Lower leg skin (tissue), 4 donors: ENCODE measurements around the gene NLE1. TPM values are rescaled to one million over a fixed set of nuclear protein-coding genes. Genes with fewer than 3 reads are reported as not detected.

Experiments
- DNase-seq, 2 donors: peaks; one replicate each; pipeline ENCODE4 v3.0.0-alpha.2; 2019; ENCODE audit warnings: low spot score in 2 of 2
- H3K4me3 ChIP-seq: fragments of 200-600 bp; sonication (generic); 2 replicates; pipeline ENCODE4 v1.5.1; 2017; ENCODE audit warnings: mild to moderate bottlenecking, low read depth; ENCODE audit not compliant: poor library complexity, severe bottlenecking
- POLR2A ChIP-seq, 2 donors: fragments of 450-650 bp; IDR thresholded peaks; one replicate each; pipeline ENCODE4 v1.6.1; 2016 to 2017; ENCODE audit warnings: antibody characterized with exemption in 2 of 2, mild to moderate bottlenecking in 1 of 2, moderate library complexity in 1 of 2
- WGBS, 2 donors: methylation state at CpG; one replicate each; pipeline ENCODE4 v1.1.5; 2018; 5-methylcytosine and 5-hydroxymethylcytosine counted together
- intact Hi-C: fragments of 100-400 bp; cut with DNase I; formaldehyde crosslinking; loops from one replicate; pipeline ENCODE4 v1.15.0; 2023; ENCODE audit warnings: low total_unique reads
- total RNA-seq, 4 donors: library from RNA; depleted of rRNA; stranded (reverse); fragments of >200 nt; gene quantifications; one replicate each; pipeline ENCODE4 v1.1.0, GENCODE V29; 2016
- TF ChIP-seq, protein P1 (sequence below), 3 donors: fragments of 450-650 bp; IDR thresholded peaks; one replicate each; pipeline ENCODE4 v1.5.1; 2016; ENCODE audit warnings: antibody characterized with exemption in 3 of 3, mild to moderate bottlenecking in 3 of 3, moderate library complexity in 2 of 3

NLE1 gene
- total RNA-seq, 4 donors from 2014 or later, result 12.7 to 23.0 (median 13.2) TPM

DNA sequence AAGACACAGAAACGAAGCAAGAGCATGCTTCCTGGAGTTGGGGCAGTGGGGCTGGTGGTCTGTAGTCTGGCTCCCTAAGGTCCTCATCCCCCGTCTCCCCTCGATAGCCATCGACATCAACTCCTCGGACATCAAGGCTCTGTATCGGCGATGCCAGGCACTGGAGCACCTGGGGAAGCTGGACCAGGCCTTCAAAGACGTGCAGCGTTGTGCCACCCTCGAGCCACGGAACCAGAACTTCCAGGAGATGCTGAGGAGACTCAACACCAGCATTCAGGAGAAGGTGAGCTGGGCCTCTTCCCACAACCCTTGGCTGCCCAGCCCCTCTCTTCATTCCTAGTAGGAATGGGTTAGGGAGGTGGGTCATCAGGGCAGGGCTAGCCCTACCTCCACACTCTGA is 7.8 kb upstream of the NLE1 start:
- intact Hi-C loops, result no loop called here
- DNase-seq, result no peak
- H3K4me3 ChIP-seq, result no peak overlapping the region
- TF ChIP-seq, protein P1, sequence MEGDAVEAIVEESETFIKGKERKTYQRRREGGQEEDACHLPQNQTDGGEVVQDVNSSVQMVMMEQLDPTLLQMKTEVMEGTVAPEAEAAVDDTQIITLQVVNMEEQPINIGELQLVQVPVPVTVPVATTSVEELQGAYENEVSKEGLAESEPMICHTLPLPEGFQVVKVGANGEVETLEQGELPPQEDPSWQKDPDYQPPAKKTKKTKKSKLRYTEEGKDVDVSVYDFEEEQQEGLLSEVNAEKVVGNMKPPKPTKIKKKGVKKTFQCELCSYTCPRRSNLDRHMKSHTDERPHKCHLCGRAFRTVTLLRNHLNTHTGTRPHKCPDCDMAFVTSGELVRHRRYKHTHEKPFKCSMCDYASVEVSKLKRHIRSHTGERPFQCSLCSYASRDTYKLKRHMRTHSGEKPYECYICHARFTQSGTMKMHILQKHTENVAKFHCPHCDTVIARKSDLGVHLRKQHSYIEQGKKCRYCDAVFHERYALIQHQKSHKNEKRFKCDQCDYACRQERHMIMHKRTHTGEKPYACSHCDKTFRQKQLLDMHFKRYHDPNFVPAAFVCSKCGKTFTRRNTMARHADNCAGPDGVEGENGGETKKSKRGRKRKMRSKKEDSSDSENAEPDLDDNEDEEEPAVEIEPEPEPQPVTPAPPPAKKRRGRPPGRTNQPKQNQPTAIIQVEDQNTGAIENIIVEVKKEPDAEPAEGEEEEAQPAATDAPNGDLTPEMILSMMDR (IDR thresholded peaks at IDR 0.05), result no peak
- no peak for TF ChIP-seq POLR2A (IDR thresholded peaks at IDR 0.05)
- WGBS, 2 donors, result 95 to 96% methylated on average over 11 of the region's 11 CpGs

DNA sequence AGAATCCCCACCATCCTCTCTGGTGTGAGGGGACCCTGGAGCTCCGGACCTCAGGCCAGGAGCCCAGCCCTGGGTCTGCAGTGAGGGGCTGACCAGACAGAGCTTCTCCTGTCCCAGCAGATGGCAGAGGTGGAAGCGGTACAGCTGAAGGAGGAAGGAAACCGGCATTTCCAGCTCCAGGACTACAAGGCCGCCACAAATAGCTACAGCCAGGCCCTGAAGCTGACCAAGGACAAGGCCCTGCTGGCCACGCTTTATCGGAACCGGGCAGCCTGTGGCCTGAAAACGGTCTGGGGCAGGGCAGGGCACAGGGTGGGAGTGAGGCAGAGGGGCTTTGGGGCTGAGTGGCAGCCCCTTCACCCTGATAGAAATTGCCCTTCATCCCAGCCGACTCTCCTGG is 6.0 kb upstream of the NLE1 start:
- TF ChIP-seq, protein P1 (IDR thresholded peaks at IDR 0.05), result no peak
- TF ChIP-seq POLR2A (IDR thresholded peaks at IDR 0.05), result no peak
- WGBS, 2 donors, result 75% methylated on average over 9 of the region's 9 CpGs
- intact Hi-C loops, result no loop called here
- no peak overlapping the region for H3K4me3 ChIP-seq
- no peak for DNase-seq

DNA sequence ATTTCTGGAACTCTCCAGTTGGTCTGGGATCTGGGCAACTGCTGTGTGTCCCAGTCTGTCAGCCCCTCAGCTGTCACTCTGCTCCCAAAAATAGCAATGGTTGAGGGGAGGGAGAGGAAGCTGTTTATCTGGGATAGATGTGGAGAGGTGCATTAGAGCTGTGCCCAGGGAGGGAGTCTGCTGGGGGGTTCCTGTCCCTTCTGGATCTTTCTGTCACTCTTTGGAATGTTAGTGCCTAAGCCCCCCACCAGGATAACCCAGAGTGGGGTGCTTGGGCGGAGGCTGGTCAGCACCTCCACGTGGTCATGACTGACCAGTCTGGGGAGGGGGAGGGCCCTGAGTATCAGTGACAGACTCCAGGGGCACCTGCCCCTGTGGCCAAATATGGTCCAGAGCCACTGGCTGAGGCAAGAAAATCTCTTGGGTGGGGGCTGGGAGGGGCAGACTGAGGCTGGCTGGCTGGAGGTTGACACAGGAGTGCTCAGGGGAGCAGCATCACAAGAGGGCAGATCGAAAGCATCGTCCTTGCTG is 5.3 kb upstream of the NLE1 start, which contains the start of gene UNC45B:
TSS of gene UNC45B (plus strand) at position 443 of the 531 bp plus-strand sequence. CDS start 447 bp downstream, outside the sequence.
- intact Hi-C loops, result no loop called here
- 70 to 76% methylated on average over 4 of the region's 4 CpGs for WGBS, 2 donors

DNA sequence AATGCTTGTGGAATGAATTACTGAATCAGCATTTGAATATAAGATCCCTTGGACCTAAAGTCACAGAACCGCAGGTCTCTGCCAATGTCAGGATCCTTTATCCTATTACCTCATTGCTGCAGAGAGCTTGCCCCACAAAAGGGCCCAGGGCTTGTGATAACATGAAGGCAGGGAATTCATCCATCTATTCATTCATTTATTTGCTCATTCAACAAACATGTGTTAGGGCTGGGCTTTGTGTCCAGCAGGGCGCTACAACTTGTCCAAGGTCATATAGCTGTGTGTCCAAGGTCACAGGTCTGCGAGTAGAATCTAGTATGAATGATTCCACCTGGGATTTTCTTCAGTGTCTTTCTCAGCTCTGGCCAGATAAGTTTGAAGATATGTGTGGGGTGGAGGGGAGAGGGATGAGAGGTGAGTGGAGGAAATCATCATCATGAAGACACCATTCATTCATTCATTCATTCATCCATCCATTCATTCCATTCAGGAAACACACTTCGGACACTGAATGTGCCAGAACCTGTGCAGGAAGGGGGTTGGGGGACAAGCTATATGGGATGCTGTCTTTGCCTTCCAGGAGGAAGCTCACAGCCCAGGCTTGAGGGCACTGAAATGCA is 4.2 kb upstream of the NLE1 start:
- no peak overlapping the region for H3K4me3 ChIP-seq
- no peak for DNase-seq
- no peak for TF ChIP-seq POLR2A (IDR thresholded peaks at IDR 0.05)
- TF ChIP-seq, protein P1 (IDR thresholded peaks at IDR 0.05), result no peak
- intact Hi-C loops, result no loop called here
- WGBS, 2 donors, result 65 to 71% methylated on average over 4 of the region's 4 CpGs

More for the DNA sequence above, 5.3 kb upstream of the NLE1 start, which contains the start of gene UNC45B:
- DNase-seq, result no peak
- H3K4me3 ChIP-seq, result no peak within 1 kb of the TSS
- no peak for TF ChIP-seq POLR2A (IDR thresholded peaks at IDR 0.05)
- TF ChIP-seq, protein P1 (IDR thresholded peaks at IDR 0.05), result no peak

DNA sequence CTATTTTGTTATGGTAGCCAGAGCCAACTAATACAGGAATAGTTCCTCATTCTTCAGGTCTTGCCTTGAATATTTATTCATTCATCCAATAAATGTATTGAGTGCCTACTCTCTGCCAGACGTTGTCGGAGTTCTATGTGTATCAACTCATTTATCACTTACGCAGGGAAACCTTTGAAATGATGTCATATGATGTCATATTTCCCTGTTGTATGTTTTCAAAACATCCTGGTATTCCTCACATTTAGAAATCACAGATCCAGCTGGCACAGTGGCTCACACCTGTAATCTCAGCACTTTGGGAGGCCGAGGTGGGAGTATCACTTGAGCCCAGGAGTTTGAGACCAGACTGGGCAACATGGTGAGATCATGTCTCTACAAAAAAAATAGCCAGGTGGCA is 2.7 kb upstream of the NLE1 start:
- H3K4me3 ChIP-seq, result no peak overlapping the region
- intact Hi-C loops, result no loop called here
- DNase-seq, result no peak
- no peak for TF ChIP-seq POLR2A (IDR thresholded peaks at IDR 0.05)
- TF ChIP-seq, protein P1 (IDR thresholded peaks at IDR 0.05), result no peak
- 81 to 83% methylated on average over 4 of the region's 4 CpGs for WGBS, 2 donors

DNA sequence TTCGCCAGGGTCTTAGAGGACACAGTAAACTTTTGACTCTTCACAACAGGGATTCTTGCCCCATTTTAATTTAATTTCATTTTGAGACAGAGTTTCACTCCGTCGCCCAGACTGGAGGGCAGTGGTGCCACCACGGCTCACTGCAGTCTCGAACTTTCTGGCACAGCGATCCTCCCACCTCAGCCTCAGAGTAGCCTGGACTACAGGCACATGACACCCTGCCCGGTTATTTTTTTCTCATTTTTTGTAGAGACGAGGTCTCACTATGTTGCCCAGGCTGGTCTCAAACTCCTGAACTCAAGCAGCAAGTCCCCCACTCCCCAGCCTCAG is 329 bp upstream of the NLE1 start:
- DNase-seq, result no peak
- intact Hi-C loops, result no loop called here
- TF ChIP-seq, protein P1 (IDR thresholded peaks at IDR 0.05), result no peak
- TF ChIP-seq POLR2A (IDR thresholded peaks at IDR 0.05), result no peak
- H3K4me3 ChIP-seq, result no peak overlapping the region
- WGBS, 2 donors, result 54 to 65% methylated on average over 8 of the region's 8 CpGs
